Mucosa of stomach (tissue), 1 donor: Measurements from ENCODE around the gene DRC7.

ENCODE experiments used
- H3K27me3 ChIP-seq: one replicate; pipeline ENCODE4 v1.7.0; 2013; ENCODE audit warnings: mild to moderate bottlenecking, low read length; ENCODE audit not compliant: control insufficient read depth, insufficient read depth
- H3K36me3 ChIP-seq: one replicate; pipeline ENCODE4 v1.7.0; 2013; ENCODE audit warnings: low read length; ENCODE audit not compliant: control insufficient read depth, insufficient read depth
- H3K4me1 ChIP-seq: one replicate; pipeline ENCODE4 v1.7.0; 2013; ENCODE audit warnings: mild to moderate bottlenecking, low read length; ENCODE audit not compliant: control insufficient read depth, insufficient read depth
- H3K4me3 ChIP-seq: one replicate; pipeline ENCODE4 v1.7.0; 2013; ENCODE audit warnings: low read length
- H3K9ac ChIP-seq: one replicate; pipeline ENCODE4 v1.7.0; 2013; ENCODE audit warnings: mild to moderate bottlenecking, low read length, moderate library complexity
- H3K9me3 ChIP-seq: one replicate; pipeline ENCODE4 v1.7.0; 2013; ENCODE audit warnings: mild to moderate bottlenecking, low read length, moderate library complexity; ENCODE audit not compliant: control insufficient read depth
- donor health status: Pancreatic carcinoma.

The DRC7 gene

GRCh38 chr16:57672416-57672815, 22.2 kb upstream of the DRC7 start:
- no peak overlapping the region for H3K4me3 ChIP-seq
- no peaks in the 10 kb centered on the region for H3K36me3 ChIP-seq
- no peak overlapping the region for H3K9ac ChIP-seq
- no peaks in the 10 kb centered on the region for H3K27me3 ChIP-seq
- no peaks in the 10 kb centered on the region for H3K9me3 ChIP-seq
- H3K4me1 ChIP-seq = no peaks in the 10 kb centered on the region

GRCh38 chr16:57672824-57673223, 21.8 kb upstream of the DRC7 start:
- Histone ChIP-seq H3K4me1 (no peaks in the 10 kb centered on the region), H3K9ac (no peak overlapping the region), H3K4me3 (no peak overlapping the region), H3K36me3 (no peaks in the 10 kb centered on the region), H3K27me3 (no peaks in the 10 kb centered on the region), H3K9me3 (no peaks in the 10 kb centered on the region)

- no peaks in the 10 kb centered on the region for H3K36me3 ChIP-seq
- no peak overlapping the region for H3K4me3 ChIP-seq
- no peaks in the 10 kb centered on the region for H3K4me1 ChIP-seq
Observed at GRCh38 chr16:57675741-57676551, 18.7 kb upstream of the DRC7 start.

GRCh38 chr16:57676553-57677085, 18.0 kb upstream of the DRC7 start:
- no peak overlapping the region for H3K4me3 ChIP-seq
- H3K9me3 ChIP-seq = no peaks in the 10 kb centered on the region
- no peak overlapping the region for H3K9ac ChIP-seq
- H3K27me3 ChIP-seq = no peaks in the 10 kb centered on the region
- H3K4me1 ChIP-seq = no peaks in the 10 kb centered on the region
- H3K36me3 ChIP-seq = no peaks in the 10 kb centered on the region

More at GRCh38 chr16:57675741-57676551, 18.7 kb upstream of the DRC7 start:
- H3K27me3 ChIP-seq = no peaks in the 10 kb centered on the region
- H3K9ac ChIP-seq = no peak overlapping the region
- H3K9me3 ChIP-seq = no peaks in the 10 kb centered on the region

GRCh38 chr16:57677622-57678369, 16.8 kb upstream of the DRC7 start:
- Histone ChIP-seq H3K36me3 (no peaks in the 10 kb centered on the region), H3K9me3 (no peaks in the 10 kb centered on the region), H3K27me3 (no peaks in the 10 kb centered on the region), H3K4me3 (no peak overlapping the region), H3K9ac (no peak overlapping the region), H3K4me1 (no peaks in the 10 kb centered on the region)

GRCh38 chr16:57679016-57679415, 15.6 kb upstream of the DRC7 start:
- Histone ChIP-seq H3K9ac (no peak overlapping the region), H3K9me3 (no peaks in the 10 kb centered on the region), H3K27me3 (no peaks in the 10 kb centered on the region), H3K36me3 (no peaks in the 10 kb centered on the region), H3K4me1 (no peaks in the 10 kb centered on the region), H3K4me3 (no peak overlapping the region)

GRCh38 chr16:57679767-57680482, 14.7 kb upstream of the DRC7 start:
- no peak overlapping the region for H3K4me3 ChIP-seq
- no peak overlapping the region for H3K9ac ChIP-seq
- H3K27me3 ChIP-seq = no peaks in the 10 kb centered on the region
- no peaks in the 10 kb centered on the region for H3K36me3 ChIP-seq
- no peaks in the 10 kb centered on the region for H3K9me3 ChIP-seq
- H3K4me1 ChIP-seq = no peaks in the 10 kb centered on the region

- no peaks in the 10 kb centered on the region for H3K36me3 ChIP-seq
Observed at GRCh38 chr16:57680842-57681375, 13.7 kb upstream of the DRC7 start.

GRCh38 chr16:57681950-57682728, 12.5 kb upstream of the DRC7 start:
- H3K9ac ChIP-seq = no peak overlapping the region
- no peaks in the 10 kb centered on the region for H3K36me3 ChIP-seq
- peaks cover 5% of the 10 kb centered on the region for H3K27me3 ChIP-seq
- H3K9me3 ChIP-seq = no peaks in the 10 kb centered on the region
- H3K4me3 ChIP-seq = no peak overlapping the region
- no peaks in the 10 kb centered on the region for H3K4me1 ChIP-seq

More at GRCh38 chr16:57680842-57681375, 13.7 kb upstream of the DRC7 start:
- H3K9me3 ChIP-seq = no peaks in the 10 kb centered on the region
- H3K9ac ChIP-seq = no peak overlapping the region
- H3K4me1 ChIP-seq = no peaks in the 10 kb centered on the region
- H3K4me3 ChIP-seq = no peak overlapping the region
- H3K27me3 ChIP-seq = no peaks in the 10 kb centered on the region

- H3K9me3 ChIP-seq = no peaks in the 10 kb centered on the region
- H3K9ac ChIP-seq = no peak overlapping the region
- H3K27me3 ChIP-seq = peaks cover 5% of the 10 kb centered on the region
- no peaks in the 10 kb centered on the region for H3K36me3 ChIP-seq
- H3K4me3 ChIP-seq = no peak overlapping the region
- no peaks in the 10 kb centered on the region for H3K4me1 ChIP-seq
Observed at GRCh38 chr16:57682809-57683635, 11.6 kb upstream of the DRC7 start.
